ENCODE measurements around the gene ZNF670.

The ZNF670 gene

DNA sequence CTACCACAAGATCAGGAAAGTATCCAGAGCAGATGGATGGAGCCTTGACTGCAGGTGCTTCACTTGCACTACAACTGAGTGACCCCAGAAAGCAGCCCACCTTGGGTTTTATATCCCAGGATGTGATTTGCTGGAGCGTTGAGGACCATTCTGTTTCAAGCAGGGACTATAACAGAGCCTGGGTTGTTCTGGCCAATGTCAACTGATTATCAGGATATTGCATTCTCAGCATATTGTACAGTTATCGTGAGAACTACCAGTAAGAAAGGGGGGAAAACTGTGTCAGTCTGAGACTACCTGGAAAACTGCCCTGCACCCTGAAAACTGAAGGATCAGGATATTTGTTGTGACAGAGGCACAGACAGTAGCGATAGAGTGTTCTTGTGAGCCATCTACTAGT lies 17.5 kb upstream of the ZNF670 start:
- no peak overlapping the region for H3K27ac Mint-ChIP-seq
- no peak overlapping the region for H3K4me3 Mint-ChIP-seq
- no peak for DNase-seq
- peaks cover 0 to 12% of the 10 kb centered on the region in 2 donors for H3K9me3 Mint-ChIP-seq
- H3K4me1 Mint-ChIP-seq (ENCODE audit: low read depth in 2 of 2), result no peaks in the 10 kb centered on the region
- H3K27me3 Mint-ChIP-seq, result no peaks in the 10 kb centered on the region
- ATAC-seq (replicated peaks), result no peak
- H3K36me3 Mint-ChIP-seq (ENCODE audit: insufficient read depth), result peaks cover 30% of the 10 kb centered on the region

DNA sequence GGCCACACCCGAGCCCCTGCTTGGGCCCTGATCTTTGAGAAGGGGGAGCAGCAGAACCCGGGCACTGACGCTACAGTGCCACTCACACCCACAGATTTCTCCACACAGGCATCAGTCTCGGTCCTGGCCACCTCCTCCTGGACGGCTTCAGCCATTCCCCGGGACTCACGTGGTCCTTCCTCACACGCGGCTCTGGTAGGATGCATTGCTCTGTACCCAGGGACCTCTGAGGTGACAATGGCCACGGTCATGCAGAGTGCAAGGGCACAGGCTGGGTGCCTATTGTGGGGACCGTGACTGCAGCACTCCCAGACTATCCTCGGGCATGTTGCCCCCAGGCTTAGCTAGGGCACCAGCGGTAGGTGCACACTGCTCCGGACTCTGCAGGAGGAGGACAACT lies 11.8 kb upstream of the ZNF670 start:
- ATAC-seq (replicated peaks) (no peak), DNase-seq (no peak)
- Mint-ChIP-seq H3K36me3 (ENCODE audit: insufficient read depth) (no peaks in the 10 kb centered on the region), H3K27ac (no peak overlapping the region), H3K4me1 (ENCODE audit: low read depth in 2 of 2) (no peaks in the 10 kb centered on the region), H3K27me3 (peaks cover 0 to 3% of the 10 kb centered on the region in 2 donors), H3K4me3 (no peak overlapping the region), H3K9me3 (no peaks in the 10 kb centered on the region)

DNA sequence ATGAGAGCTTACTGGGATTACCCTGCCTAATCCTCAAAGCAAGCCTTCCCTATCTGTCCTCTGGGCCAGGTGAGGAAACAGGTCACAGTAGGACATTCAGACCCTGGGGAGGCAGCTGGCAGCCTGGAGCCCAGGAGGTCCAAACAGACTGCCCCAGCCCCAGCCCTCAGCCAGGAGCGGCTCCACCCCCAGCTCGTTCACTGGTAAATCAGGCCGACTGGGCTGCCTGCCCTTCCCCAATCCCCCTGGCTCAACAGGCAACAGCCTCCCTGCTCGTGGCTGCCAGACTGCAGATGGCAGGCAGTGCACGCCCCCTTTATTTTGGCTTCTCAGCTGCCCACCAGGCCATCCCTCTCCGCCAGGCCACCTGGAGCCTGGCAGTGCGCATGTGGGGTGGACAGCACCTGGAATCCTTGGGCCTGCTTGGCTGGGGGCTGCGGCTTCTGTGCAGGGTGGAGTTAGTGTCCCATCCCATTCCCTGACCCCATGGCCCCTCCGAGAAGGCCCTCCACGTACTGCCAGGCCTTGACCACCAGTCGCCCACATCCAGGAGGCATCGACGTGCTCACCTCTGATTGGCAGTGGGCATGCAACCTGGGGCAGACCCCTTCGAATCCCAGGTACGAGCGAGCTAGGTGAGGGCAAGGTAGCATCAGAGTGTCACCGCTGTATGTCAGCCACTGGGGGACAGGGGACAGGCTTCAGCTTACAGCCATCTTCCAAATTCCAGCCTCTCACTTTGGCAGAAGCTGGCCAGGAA lies 11.2 kb upstream of the ZNF670 start:
- no peaks in the 10 kb centered on the region for H3K4me1 Mint-ChIP-seq (ENCODE audit: low read depth in 2 of 2)

DNA sequence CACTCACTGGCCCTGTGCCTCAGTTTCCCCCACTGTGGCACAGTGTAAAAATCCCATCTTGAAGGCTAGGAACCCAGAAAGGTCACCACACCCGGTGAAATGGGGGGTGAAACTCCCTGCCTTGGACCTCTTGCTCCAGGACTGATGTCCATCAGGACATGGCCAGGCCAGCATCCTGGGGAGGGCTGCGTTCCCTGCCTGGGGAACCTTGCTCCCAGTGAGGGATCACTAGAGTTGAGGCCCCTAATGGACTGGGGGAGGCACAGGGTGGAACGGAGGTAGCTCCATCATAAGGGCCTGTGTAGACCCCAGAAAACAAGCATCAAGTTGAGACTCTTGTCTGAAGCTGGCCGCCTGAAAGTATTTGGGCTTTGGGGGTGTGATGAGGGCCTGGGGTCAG lies 10.4 kb upstream of the ZNF670 start:
- Mint-ChIP-seq H3K9me3 (peaks cover 0 to 3% of the 10 kb centered on the region in 2 donors), H3K36me3 (ENCODE audit: insufficient read depth) (no peaks in the 10 kb centered on the region), H3K4me3 (no peak overlapping the region), H3K27me3 (peaks cover 6 to 12% of the 10 kb centered on the region in 2 donors), H3K27ac (no peak overlapping the region), H3K4me1 (ENCODE audit: low read depth in 2 of 2) (no peaks in the 10 kb centered on the region)
- DNase-seq, result no peak
- ATAC-seq (replicated peaks), result no peak

More for the DNA sequence above, 11.2 kb upstream of the ZNF670 start:
- peaks cover 5 to 9% of the 10 kb centered on the region in 2 donors for H3K27me3 Mint-ChIP-seq
- H3K27ac Mint-ChIP-seq, result no peak overlapping the region
- no peak overlapping the region for H3K4me3 Mint-ChIP-seq
- ATAC-seq (replicated peaks) (no peak), DNase-seq (no peak)
- peaks cover 0 to 3% of the 10 kb centered on the region in 2 donors for H3K9me3 Mint-ChIP-seq
- no peaks in the 10 kb centered on the region for H3K36me3 Mint-ChIP-seq (ENCODE audit: insufficient read depth)

DNA sequence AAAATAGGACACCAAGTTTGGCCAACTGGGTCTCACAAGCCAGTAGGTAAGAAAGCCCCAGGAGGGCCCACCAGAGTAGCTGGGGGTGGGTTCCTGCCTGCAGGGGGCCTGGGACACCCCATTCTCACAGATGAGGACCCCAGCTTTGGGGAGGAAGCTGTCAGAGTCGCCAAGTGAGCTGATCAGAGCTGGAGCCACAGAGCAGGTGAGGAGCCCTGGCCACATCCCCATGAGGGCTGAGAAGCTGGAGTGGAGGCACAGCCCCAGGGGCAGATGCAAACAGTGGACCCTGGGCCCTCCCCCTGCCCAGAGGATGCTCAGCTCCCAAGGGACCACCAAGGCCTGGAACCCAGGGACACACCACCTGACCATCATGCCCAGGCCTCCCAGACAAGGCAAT lies 8.6 kb upstream of the ZNF670 start:
- ATAC-seq (replicated peaks) (no peak), DNase-seq (no peak)
- Mint-ChIP-seq H3K4me1 (ENCODE audit: low read depth in 2 of 2) (no peaks in the 10 kb centered on the region), H3K27me3 (peaks cover 6 to 25% of the 10 kb centered on the region in 2 donors), H3K4me3 (no peak overlapping the region), H3K27ac (no peak overlapping the region), H3K9me3 (peaks cover 0 to 3% of the 10 kb centered on the region in 2 donors), H3K36me3 (ENCODE audit: insufficient read depth) (no peaks in the 10 kb centered on the region)

DNA sequence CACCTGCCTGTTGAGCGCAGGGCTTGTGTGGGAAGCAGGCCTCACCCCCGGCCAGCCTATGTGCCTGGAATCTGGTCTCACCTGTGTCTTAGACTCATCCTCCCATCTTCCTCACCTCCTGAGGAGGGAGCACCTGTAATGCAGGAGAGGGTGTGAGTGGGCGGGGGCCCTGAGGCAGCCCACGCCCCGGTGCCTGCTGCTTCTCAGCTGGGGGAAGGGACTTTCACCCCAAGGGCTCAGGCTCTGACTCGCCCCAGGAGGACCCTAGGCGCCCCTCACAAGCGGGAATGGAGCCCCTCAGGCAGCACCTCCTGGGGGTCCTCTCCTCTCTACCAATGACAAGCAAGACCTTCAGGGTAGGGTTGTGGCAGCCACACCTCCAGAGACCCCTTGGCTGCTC lies 6.7 kb upstream of the ZNF670 start:
- DNase-seq (no peak), ATAC-seq (replicated peaks) (no peak)
- peaks cover 0 to 3% of the 10 kb centered on the region in 2 donors for H3K9me3 Mint-ChIP-seq
- H3K27ac Mint-ChIP-seq, result no peak overlapping the region
- H3K27me3 Mint-ChIP-seq, result peaks cover 6 to 30% of the 10 kb centered on the region in 2 donors
- no peak overlapping the region for H3K4me3 Mint-ChIP-seq
- no peaks in the 10 kb centered on the region for H3K36me3 Mint-ChIP-seq (ENCODE audit: insufficient read depth)
- H3K4me1 Mint-ChIP-seq (ENCODE audit: low read depth in 2 of 2), result no peaks in the 10 kb centered on the region

DNA sequence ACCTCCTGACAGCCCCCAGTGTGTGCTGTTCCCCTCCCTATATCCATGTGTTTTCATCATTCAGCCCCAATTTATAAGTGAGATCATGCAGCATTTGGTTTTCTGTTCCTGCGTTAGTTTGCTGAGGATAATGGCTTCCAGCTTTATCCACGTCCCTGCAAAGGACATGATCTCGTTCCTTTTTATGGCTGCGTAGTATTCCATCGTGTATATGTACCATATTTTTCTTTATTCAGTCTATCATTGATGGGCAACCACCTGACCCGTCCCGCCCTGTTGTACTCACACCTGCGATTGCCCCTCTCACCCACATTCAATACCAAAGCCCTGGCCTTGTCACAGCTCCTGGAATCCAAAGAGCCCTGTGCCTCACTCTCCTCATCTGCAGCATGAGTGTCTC lies 6.2 kb upstream of the ZNF670 start:
- no peak for ATAC-seq (replicated peaks)
- no peak for DNase-seq
- Mint-ChIP-seq H3K4me3 (no peak overlapping the region), H3K9me3 (peaks cover 0 to 3% of the 10 kb centered on the region in 2 donors), H3K27ac (no peak overlapping the region), H3K4me1 (ENCODE audit: low read depth in 2 of 2) (no peaks in the 10 kb centered on the region), H3K36me3 (ENCODE audit: insufficient read depth) (no peaks in the 10 kb centered on the region), H3K27me3 (peaks cover 6 to 30% of the 10 kb centered on the region in 2 donors)

DNA sequence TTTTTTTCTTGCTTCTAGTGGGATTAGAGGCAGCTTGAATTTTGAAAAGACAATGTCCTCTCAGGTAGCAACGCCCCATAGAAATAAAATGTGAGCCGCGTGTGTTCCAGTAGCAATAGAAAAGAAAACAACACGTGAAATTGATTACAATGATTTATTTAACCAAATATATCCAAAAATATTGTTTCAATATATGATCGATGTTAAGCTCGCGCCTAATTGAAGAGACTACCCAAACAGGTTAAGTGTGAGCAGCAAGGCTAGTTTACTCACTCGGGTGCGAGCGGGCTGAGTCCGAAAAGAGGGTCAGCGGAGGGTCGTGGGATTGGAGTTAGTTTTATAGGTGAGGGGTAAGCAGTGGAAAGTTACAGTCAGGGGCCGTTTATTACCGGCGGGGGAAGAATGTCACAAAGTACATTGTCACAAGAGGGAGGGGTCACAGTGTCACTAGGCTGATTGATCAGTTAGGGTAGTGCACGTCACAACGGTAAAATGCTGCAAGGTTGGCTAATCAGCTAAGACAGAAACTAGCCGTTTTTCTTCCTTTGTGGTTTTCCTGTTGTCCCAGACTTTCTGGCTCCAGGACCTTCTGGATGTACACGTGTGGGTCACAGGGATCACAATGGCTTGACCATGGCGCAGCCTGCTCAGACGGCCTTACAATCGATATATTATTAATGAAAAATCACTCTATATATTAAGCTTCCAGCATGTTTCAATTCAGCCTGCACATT lies 697 bp upstream of the ZNF670 start:
- H3K36me3 Mint-ChIP-seq (ENCODE audit: insufficient read depth), result peaks cover 12% of the 10 kb centered on the region
- H3K9me3 Mint-ChIP-seq, result no peaks in the 10 kb centered on the region
- H3K27me3 Mint-ChIP-seq, result peaks cover 0 to 20% of the 10 kb centered on the region in 2 donors
- ATAC-seq (replicated peaks), result no peak
- peaks cover 27 to 29% of the 10 kb centered on the region in 2 donors for H3K4me1 Mint-ChIP-seq (ENCODE audit: low read depth in 2 of 2)
- peak overlapping the region; percentile 89 to 94 for H3K4me3 Mint-ChIP-seq
- DNase-seq, result no peak
- peak overlapping the region; percentile 93 for H3K27ac Mint-ChIP-seq

DNA sequence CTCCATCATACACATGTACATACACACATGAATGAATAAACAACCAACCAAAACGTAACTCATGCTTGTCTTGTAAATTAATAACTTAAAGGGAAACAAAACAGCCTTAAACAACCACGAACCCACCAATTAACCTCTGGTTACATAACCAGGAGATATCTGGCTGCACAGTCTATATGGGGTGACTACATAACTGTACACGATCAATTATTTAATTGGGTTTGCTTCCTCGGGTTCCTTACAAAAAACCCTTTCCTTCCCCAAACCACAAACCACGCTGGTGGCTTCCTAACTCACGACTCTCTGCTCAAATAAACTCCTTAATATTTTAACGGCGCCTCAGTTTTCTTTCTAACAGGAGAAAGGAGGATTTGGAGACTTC lies 744 bp downstream of the ZNF670 start:
- peaks cover 12% of the 10 kb centered on the region for H3K36me3 Mint-ChIP-seq (ENCODE audit: insufficient read depth)
- no peaks in the 10 kb centered on the region for H3K9me3 Mint-ChIP-seq
- ATAC-seq (replicated peaks) (peak; percentile 31), DNase-seq (no peak)
- peak overlapping the region; percentile 93 for H3K27ac Mint-ChIP-seq
- peaks cover 0 to 10% of the 10 kb centered on the region in 2 donors for H3K27me3 Mint-ChIP-seq
- peaks cover 31 to 33% of the 10 kb centered on the region in 2 donors for H3K4me1 Mint-ChIP-seq (ENCODE audit: low read depth in 2 of 2)
- peak overlapping the region; percentile 89 to 94 for H3K4me3 Mint-ChIP-seq

DNA sequence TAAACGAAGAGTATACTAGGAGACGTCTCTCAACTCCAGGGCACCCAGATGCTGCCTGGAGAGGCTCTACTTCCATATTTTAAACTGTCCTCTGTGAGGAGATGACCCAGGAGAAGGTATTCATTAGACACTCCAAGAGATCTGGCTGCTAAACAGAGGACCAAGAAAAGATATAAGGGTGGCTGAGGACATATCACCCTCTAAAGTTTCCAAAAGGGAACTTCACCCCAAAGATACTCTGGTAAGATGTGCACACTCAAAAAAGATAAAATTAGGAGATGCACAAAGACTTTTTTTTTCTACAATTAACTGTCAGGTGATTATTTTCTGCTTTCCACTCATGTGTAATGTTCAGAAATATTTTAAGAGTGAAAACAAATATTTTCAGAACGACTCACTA lies 1.4 kb downstream of the ZNF670 start:
- ATAC-seq (replicated peaks), result no peak
- Mint-ChIP-seq H3K27ac (peak overlapping the region; percentile 93), H3K4me3 (peak overlapping the region; percentile 89 to 94)

DNA sequence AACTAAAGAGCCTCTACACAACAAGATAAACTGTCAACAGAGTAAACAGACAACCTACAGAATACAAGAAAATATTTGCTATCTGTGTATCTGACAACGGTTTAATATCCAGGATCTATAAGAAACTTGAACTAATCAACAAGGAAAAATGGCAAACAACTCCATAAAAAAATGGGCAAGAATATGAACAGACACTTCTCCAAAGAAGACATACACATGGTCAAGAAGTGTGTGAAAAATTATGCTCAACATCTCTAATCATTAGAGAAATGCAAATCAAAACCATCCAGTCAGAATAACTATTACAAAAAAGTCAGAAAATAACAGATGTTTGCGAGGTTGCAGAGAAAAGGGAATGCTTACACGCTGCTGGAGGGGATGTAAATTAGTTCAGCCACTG lies 8.0 kb downstream of the ZNF670 start:
- ATAC-seq (replicated peaks), result no peak
- Mint-ChIP-seq H3K4me1 (ENCODE audit: low read depth in 2 of 2) (peaks cover 4 to 12% of the 10 kb centered on the region in 2 donors), H3K9me3 (peaks cover 0 to 2% of the 10 kb centered on the region in 2 donors), H3K27me3 (no peaks in the 10 kb centered on the region), H3K4me3 (no peak overlapping the region), H3K27ac (no peak overlapping the region), H3K36me3 (ENCODE audit: insufficient read depth) (no peaks in the 10 kb centered on the region)
- no peak for DNase-seq

More for the DNA sequence above, 1.4 kb downstream of the ZNF670 start:
- H3K9me3 Mint-ChIP-seq, result no peaks in the 10 kb centered on the region
- peaks cover 0 to 4% of the 10 kb centered on the region in 2 donors for H3K27me3 Mint-ChIP-seq
- peaks cover 31 to 33% of the 10 kb centered on the region in 2 donors for H3K4me1 Mint-ChIP-seq (ENCODE audit: low read depth in 2 of 2)
- DNase-seq, result no peak
- H3K36me3 Mint-ChIP-seq (ENCODE audit: insufficient read depth), result peaks cover 12% of the 10 kb centered on the region

DNA sequence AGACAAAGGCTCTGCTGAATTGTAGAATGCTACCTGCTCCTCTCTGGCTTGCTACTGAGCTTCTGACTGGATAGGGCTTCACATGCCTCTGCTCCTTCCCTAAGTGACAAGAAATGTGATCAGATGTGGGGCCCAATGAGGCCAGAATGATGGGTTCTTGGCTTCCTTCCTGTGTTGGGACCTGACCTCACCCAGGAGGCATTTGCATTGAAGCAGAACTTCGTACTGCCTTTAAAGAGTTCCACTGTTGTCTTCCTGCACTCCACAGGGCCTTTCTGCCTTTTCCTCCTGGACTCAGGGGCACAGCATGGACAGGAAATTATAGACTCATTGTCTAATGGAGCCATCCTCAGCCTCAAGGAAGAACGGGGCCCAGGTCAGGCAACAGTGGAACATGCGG lies 14.3 kb downstream of the ZNF670 start:
- H3K27ac Mint-ChIP-seq, result no peak overlapping the region
- peaks cover 4 to 5% of the 10 kb centered on the region in 2 donors for H3K4me1 Mint-ChIP-seq (ENCODE audit: low read depth in 2 of 2)
- H3K9me3 Mint-ChIP-seq, result no peaks in the 10 kb centered on the region
- ATAC-seq (replicated peaks), result no peak
- H3K27me3 Mint-ChIP-seq, result no peaks in the 10 kb centered on the region
- H3K36me3 Mint-ChIP-seq (ENCODE audit: insufficient read depth), result no peaks in the 10 kb centered on the region
- H3K4me3 Mint-ChIP-seq, result no peak overlapping the region
- DNase-seq, result no peak

DNA sequence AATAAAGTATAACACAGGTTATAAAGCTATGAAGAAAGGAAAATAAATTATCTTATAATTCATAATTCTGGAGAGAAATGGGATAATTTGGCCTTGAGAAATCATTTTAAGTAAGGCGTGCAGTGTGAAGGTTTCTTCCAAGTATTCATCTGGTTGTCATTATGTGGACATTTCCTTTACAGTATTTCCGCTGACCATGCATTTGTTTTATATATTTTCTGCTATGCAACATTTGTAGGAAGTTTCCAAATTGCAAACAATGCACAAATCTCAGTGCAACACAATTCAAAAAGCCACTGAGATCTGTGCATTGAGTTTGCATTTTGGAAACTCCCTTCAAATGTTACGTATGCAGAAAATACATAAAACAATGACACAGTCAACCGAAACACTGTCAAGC lies 17.8 kb downstream of the ZNF670 start:
- H3K4me1 Mint-ChIP-seq (ENCODE audit: low read depth in 2 of 2), result peaks cover 0 to 9% of the 10 kb centered on the region in 2 donors
- H3K27ac Mint-ChIP-seq, result no peak overlapping the region
- H3K27me3 Mint-ChIP-seq, result no peaks in the 10 kb centered on the region
- ATAC-seq (replicated peaks) (no peak), DNase-seq (no peak)
- no peak overlapping the region for H3K4me3 Mint-ChIP-seq
- H3K9me3 Mint-ChIP-seq, result peaks cover 0 to 2% of the 10 kb centered on the region in 2 donors
- H3K36me3 Mint-ChIP-seq (ENCODE audit: insufficient read depth), result no peaks in the 10 kb centered on the region

DNA sequence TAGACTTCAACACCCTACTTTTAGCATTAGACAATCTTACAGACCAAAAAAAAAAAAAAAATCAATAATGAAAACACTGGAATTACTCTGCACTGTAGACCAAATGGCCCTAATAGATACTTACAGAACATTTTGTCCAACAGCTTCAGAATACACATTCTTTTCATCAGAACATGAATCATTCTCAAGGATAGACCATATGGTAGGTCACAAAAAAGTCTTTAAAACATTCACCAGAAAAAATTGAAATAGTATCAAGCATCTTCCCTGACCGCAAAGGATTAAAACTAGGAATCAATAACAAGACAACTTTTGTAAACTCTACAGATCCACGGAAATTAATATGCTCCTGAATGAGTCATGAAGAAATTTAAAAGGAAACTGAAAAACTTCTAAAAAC lies 22.5 kb downstream of the ZNF670 start:
- ATAC-seq (replicated peaks) (no peak), DNase-seq (no peak)
- H3K27ac Mint-ChIP-seq, result no peak overlapping the region
- no peak overlapping the region for H3K4me3 Mint-ChIP-seq
- H3K4me1 Mint-ChIP-seq (ENCODE audit: low read depth in 2 of 2), result peaks cover 6 to 10% of the 10 kb centered on the region in 2 donors
- H3K27me3 Mint-ChIP-seq, result no peaks in the 10 kb centered on the region
- no peaks in the 10 kb centered on the region for H3K36me3 Mint-ChIP-seq (ENCODE audit: insufficient read depth)
- peaks cover 5 to 8% of the 10 kb centered on the region in 2 donors for H3K9me3 Mint-ChIP-seq

Measured in effector memory CD8-positive, alpha-beta T cell (primary cell).